Lower leg skin (tissue), 3 donors: ENCODE data around the gene GBF1.

ENCODE experiments used
- CTCF ChIP-seq, 3 donors: fragments of 450-650 bp; IDR thresholded peaks; one replicate each; pipeline ENCODE4 v1.5.1; 2016; ENCODE audit warnings: antibody characterized with exemption in 3 of 3, mild to moderate bottlenecking in 3 of 3, moderate library complexity in 2 of 3
- POLR2A ChIP-seq, 2 donors: fragments of 450-650 bp; IDR thresholded peaks; one replicate each; pipeline ENCODE4 v1.6.1; 2016 to 2017; ENCODE audit warnings: antibody characterized with exemption in 2 of 2, mild to moderate bottlenecking in 1 of 2, moderate library complexity in 1 of 2

DNA sequence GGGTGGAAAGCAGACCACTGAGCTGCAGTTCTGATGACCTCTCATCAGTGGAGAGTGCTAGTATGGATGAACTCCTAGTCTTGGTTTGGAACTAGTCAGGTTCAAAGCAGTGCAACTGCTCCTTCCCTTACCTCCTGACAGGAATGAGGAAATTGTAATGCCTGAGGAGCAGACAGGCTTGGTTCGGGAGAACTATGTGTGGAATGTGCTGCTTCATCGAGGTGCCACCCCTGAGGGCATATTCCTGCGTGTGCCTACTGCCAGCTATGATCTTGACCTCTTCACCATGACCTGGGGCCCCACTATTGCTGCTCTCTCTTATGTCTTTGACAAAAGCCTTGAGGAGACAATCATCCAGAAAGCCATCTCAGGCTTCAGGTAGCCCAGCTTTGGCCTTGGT lies 122.7 kb downstream of the GBF1 start:
- TF ChIP-seq CTCF (IDR thresholded peaks at IDR 0.05), result no peak
- no peak for TF ChIP-seq POLR2A (IDR thresholded peaks at IDR 0.05)
